ENCODE data around the gene SCO2. TPM values are rescaled to one million over a fixed set of nuclear protein-coding genes. Genes with fewer than 3 reads are reported as not detected.
"Not testable (repeated sequence)": the region's sequence is repeated elsewhere in the genome, so short reads cannot be mapped to it uniquely, and the experiment has no call there.

The SCO2 gene
- total RNA-seq, 1 donor from 2014 or later = 14.8 TPM

GRCh38 chr22:50533856-50534711 is 8.7 kb upstream of the SCO2 start:
- intact Hi-C loops (cut with micrococcal nuclease) = loop anchor here (10.0 kb wide), 1 partner anchor 569 kb away; the partner anchor contains the start of gene PIM3
- Mint-ChIP-seq H3K27ac (peak overlapping the region; percentile 89), H3K4me3 (peak overlapping the region; percentile 60), H3K4me1 (ENCODE audit: low read depth) (peaks cover 53% of the 10 kb centered on the region)
- H3K27me3 Mint-ChIP-seq (ENCODE audit: insufficient read depth); H3K9me3 Mint-ChIP-seq; DNase-seq (ENCODE audit: low spot score); H3K36me3 Mint-ChIP-seq (ENCODE audit: low read depth): not testable (repeated sequence)

GRCh38 chr22:50532824-50533796 is 7.7 kb upstream of the SCO2 start:
- intact Hi-C loops (cut with micrococcal nuclease) = loop anchor here (10.0 kb wide), 1 partner anchor 568 kb away; the partner anchor contains the start of gene PIM3
- H3K36me3 Mint-ChIP-seq (ENCODE audit: low read depth) = peaks cover 6% of the 10 kb centered on the region
- DNase-seq (ENCODE audit: low spot score) = no peak
- H3K27ac Mint-ChIP-seq = peak overlapping the region; percentile 89
- H3K4me3 Mint-ChIP-seq = peak overlapping the region; percentile 93
- H3K9me3 Mint-ChIP-seq = no peaks in the 10 kb centered on the region
- H3K4me1 Mint-ChIP-seq (ENCODE audit: low read depth) = peaks cover 54% of the 10 kb centered on the region
- H3K27me3 Mint-ChIP-seq (ENCODE audit: insufficient read depth) = no peaks in the 10 kb centered on the region

GRCh38 chr22:50531962-50532674 is 6.7 kb upstream of the SCO2 start:
- intact Hi-C loops (cut with micrococcal nuclease) = loop anchor here (1.0 to 10.0 kb wide), 5 partner anchors 7 to 567 kb away; partner anchors contain the start of genes CHKB, KLHDC7B and PIM3
- Mint-ChIP-seq H3K27ac (peak overlapping the region; percentile 99), H3K27me3 (ENCODE audit: insufficient read depth) (no peaks in the 10 kb centered on the region), H3K36me3 (ENCODE audit: low read depth) (peaks cover 7% of the 10 kb centered on the region), H3K4me3 (peak overlapping the region; percentile 93), H3K4me1 (ENCODE audit: low read depth) (peaks cover 56% of the 10 kb centered on the region), H3K9me3 (no peaks in the 10 kb centered on the region)
- no peak for DNase-seq (ENCODE audit: low spot score)

GRCh38 chr22:50531546-50531961 is 6.2 kb upstream of the SCO2 start:
- Mint-ChIP-seq H3K9me3 (no peaks in the 10 kb centered on the region), H3K4me1 (ENCODE audit: low read depth) (peaks cover 53% of the 10 kb centered on the region), H3K4me3 (peak overlapping the region; percentile 93), H3K36me3 (ENCODE audit: low read depth) (peaks cover 7% of the 10 kb centered on the region), H3K27ac (peak overlapping the region; percentile 99), H3K27me3 (ENCODE audit: insufficient read depth) (no peaks in the 10 kb centered on the region)
- intact Hi-C loops (cut with micrococcal nuclease) = loop anchor here (1.0 to 10.0 kb wide), 5 partner anchors 8 to 567 kb away; partner anchors contain the start of genes CHKB, KLHDC7B and PIM3
- DNase-seq (ENCODE audit: low spot score) = peak; percentile 75

- H3K27ac Mint-ChIP-seq = peak overlapping the region; percentile 99
- no peaks in the 10 kb centered on the region for H3K9me3 Mint-ChIP-seq
- peak overlapping the region; percentile 93 for H3K4me3 Mint-ChIP-seq
- intact Hi-C loops (cut with micrococcal nuclease) = loop anchor here (1.0 to 10.0 kb wide), 6 partner anchors 8 to 566 kb away; partner anchors contain the start of genes CHKB, KLHDC7B and PIM3
- DNase-seq (ENCODE audit: low spot score) = peak; percentile 83
- H3K36me3 Mint-ChIP-seq (ENCODE audit: low read depth) = peaks cover 7% of the 10 kb centered on the region
- peaks cover 48% of the 10 kb centered on the region for H3K4me1 Mint-ChIP-seq (ENCODE audit: low read depth)
- no peaks in the 10 kb centered on the region for H3K27me3 Mint-ChIP-seq (ENCODE audit: insufficient read depth)
These were observed 5.6 kb upstream of the SCO2 start for GRCh38 chr22:50530877-50531545.

- Mint-ChIP-seq H3K27me3 (ENCODE audit: insufficient read depth) (no peaks in the 10 kb centered on the region), H3K4me1 (ENCODE audit: low read depth) (peaks cover 45% of the 10 kb centered on the region), H3K9me3 (no peaks in the 10 kb centered on the region), H3K4me3 (peak overlapping the region; percentile 93), H3K27ac (peak overlapping the region; percentile 99), H3K36me3 (ENCODE audit: low read depth) (peaks cover 7% of the 10 kb centered on the region)
- no peak for DNase-seq (ENCODE audit: low spot score)
- intact Hi-C loops (cut with micrococcal nuclease) = loop anchor here (1.0 to 10.0 kb wide), 3 partner anchors 14 to 566 kb away; partner anchors contain the start of genes KLHDC7B and PIM3
These were observed 5.1 kb upstream of the SCO2 start for GRCh38 chr22:50530580-50530876.

- H3K9me3 Mint-ChIP-seq = no peaks in the 10 kb centered on the region
- peak; percentile 81 for DNase-seq (ENCODE audit: low spot score)
- peaks cover 45% of the 10 kb centered on the region for H3K4me1 Mint-ChIP-seq (ENCODE audit: low read depth)
- H3K36me3 Mint-ChIP-seq (ENCODE audit: low read depth) = peaks cover 7% of the 10 kb centered on the region
- H3K27me3 Mint-ChIP-seq (ENCODE audit: insufficient read depth) = no peaks in the 10 kb centered on the region
- peak within 1 kb of the TSS; percentile 93 for H3K4me3 Mint-ChIP-seq
- H3K27ac Mint-ChIP-seq = peak within 1 kb of the TSS; percentile 99
- intact Hi-C loops (cut with micrococcal nuclease) = loop anchor here (1.0 to 10.0 kb wide), 3 partner anchors 15 to 565 kb away; partner anchors contain the start of genes KLHDC7B and PIM3
These were observed 4.6 kb upstream of the SCO2 start, which contains the start of gene TYMP for GRCh38 chr22:50529897-50530579. TSS of gene TYMP (minus strand) at chr22:50530012. CDS start at chr22:50529709, 303 bp downstream.

- Mint-ChIP-seq H3K36me3 (ENCODE audit: low read depth) (peaks cover 11% of the 10 kb centered on the region), H3K4me3 (peak overlapping the region; percentile 83), H3K27ac (peak overlapping the region; percentile 34), H3K9me3 (no peaks in the 10 kb centered on the region), H3K27me3 (ENCODE audit: insufficient read depth) (no peaks in the 10 kb centered on the region), H3K4me1 (ENCODE audit: low read depth) (peaks cover 46% of the 10 kb centered on the region)
- intact Hi-C loops (cut with micrococcal nuclease) = no loop called here
- no peak for DNase-seq (ENCODE audit: low spot score)
These were observed 4.1 kb upstream of the SCO2 start for GRCh38 chr22:50529416-50529896.

- peak overlapping the region; percentile 86 for H3K27ac Mint-ChIP-seq
- H3K4me1 Mint-ChIP-seq (ENCODE audit: low read depth) = peaks cover 43% of the 10 kb centered on the region
- DNase-seq (ENCODE audit: low spot score) = no peak
- no peaks in the 10 kb centered on the region for H3K9me3 Mint-ChIP-seq
- H3K36me3 Mint-ChIP-seq (ENCODE audit: low read depth) = peaks cover 9% of the 10 kb centered on the region
- no peaks in the 10 kb centered on the region for H3K27me3 Mint-ChIP-seq (ENCODE audit: insufficient read depth)
- peak overlapping the region; percentile 83 for H3K4me3 Mint-ChIP-seq
- intact Hi-C loops (cut with micrococcal nuclease) = no loop called here
These were observed 3.5 kb upstream of the SCO2 start for GRCh38 chr22:50528682-50529415.

GRCh38 chr22:50527921-50528681 is 2.7 kb upstream of the SCO2 start:
- H3K27ac Mint-ChIP-seq = peak overlapping the region; percentile 86
- intact Hi-C loops (cut with micrococcal nuclease) = no loop called here
- H3K4me1 Mint-ChIP-seq (ENCODE audit: low read depth) = peaks cover 40% of the 10 kb centered on the region
- H3K27me3 Mint-ChIP-seq (ENCODE audit: insufficient read depth) = no peaks in the 10 kb centered on the region
- no peaks in the 10 kb centered on the region for H3K9me3 Mint-ChIP-seq
- H3K36me3 Mint-ChIP-seq (ENCODE audit: low read depth) = peaks cover 9% of the 10 kb centered on the region
- peak overlapping the region; percentile 83 for H3K4me3 Mint-ChIP-seq
- no peak for DNase-seq (ENCODE audit: low spot score)
